MM.1S (cell line): ENCODE data around the gene IQCK.

Source experiments
- DNase-seq: peaks from one replicate; pipeline ENCODE4 v3.0.0-alpha.2; 2015
- H2AFZ ChIP-seq: fragments of 300-600 bp; sonication (generic); 2 replicates; pipeline ENCODE4 v1.6.0; 2016; ENCODE audit warnings: antibody characterized with exemption, low read length
- H3F3A ChIP-seq: fragments of 300-600 bp; sonication (generic); 2 replicates; pipeline ENCODE4 v1.6.1; 2016; ENCODE audit warnings: mild to moderate bottlenecking, antibody characterized with exemption, low read length, moderate library complexity, mixed read lengths; ENCODE audit not compliant: insufficient read depth
- H3K27ac ChIP-seq: fragments of 300-600 bp; sonication (generic); 2 replicates; pipeline ENCODE4 v1.5.1; 2016; ENCODE audit warnings: mild to moderate bottlenecking, low read length
- H3K27me3 ChIP-seq: fragments of 300-600 bp; sonication (generic); replicated peaks from 2 replicates; pipeline ENCODE4 v1.6.0; 2016; ENCODE audit warnings: low read length; ENCODE audit not compliant: insufficient read depth
- H3K36me3 ChIP-seq: fragments of 300-600 bp; sonication (generic); replicated peaks from 2 replicates; pipeline ENCODE4 v1.6.1; 2016; ENCODE audit warnings: mild to moderate bottlenecking, low read length, mixed read lengths; ENCODE audit not compliant: insufficient read depth
- H3K4me1 ChIP-seq: fragments of 300-600 bp; sonication (generic); 2 replicates; pipeline ENCODE4 v1.6.1; 2016; ENCODE audit warnings: low read length, mixed read lengths
- H3K4me2 ChIP-seq: fragments of 300-600 bp; sonication (generic); 2 replicates; pipeline ENCODE4 v1.6.0; 2016; ENCODE audit warnings: low read depth, low read length
- H3K4me3 ChIP-seq: fragments of 300-600 bp; sonication (generic); 2 replicates; pipeline ENCODE4 v1.5.1; 2016; ENCODE audit warnings: low read length, mixed read lengths
- H3K79me2 ChIP-seq: fragments of 300-600 bp; sonication (generic); 2 replicates; pipeline ENCODE4 v1.6.1; 2016; ENCODE audit warnings: mixed run types, low read length, mixed read lengths
- H3K9ac ChIP-seq: fragments of 300-600 bp; sonication (generic); 2 replicates; pipeline ENCODE4 v1.6.1; 2016; ENCODE audit warnings: low read length, mixed read lengths
- H3K9me2 ChIP-seq: fragments of 300-600 bp; sonication (generic); replicated peaks from 2 replicates; pipeline ENCODE4 v1.6.1; 2016; ENCODE audit warnings: mild to moderate bottlenecking, low read length, mixed read lengths; ENCODE audit not compliant: insufficient read depth
- H3K9me3 ChIP-seq: fragments of 300-600 bp; sonication (generic); replicated peaks from 2 replicates; pipeline ENCODE4 v1.6.1; 2016; ENCODE audit warnings: mild to moderate bottlenecking, low read length, mixed read lengths; ENCODE audit not compliant: insufficient read depth
- H4K20me1 ChIP-seq: fragments of 300-600 bp; sonication (generic); 2 replicates; pipeline ENCODE4 v1.6.1; 2016; ENCODE audit warnings: mild to moderate bottlenecking, low read length, moderate library complexity, mixed read lengths; ENCODE audit not compliant: insufficient read depth
- EZH2 ChIP-seq: fragments of 300-600 bp; sonication (generic); optimal IDR thresholded peaks from 2 replicates; pipeline ENCODE3; 2017; ENCODE audit warnings: low read depth, mild to moderate bottlenecking, antibody characterized with exemption, low read length, mixed read lengths
- EZH2phosphoT487 ChIP-seq: fragments of 300-600 bp; sonication (generic); IDR thresholded peaks from 2 replicates; pipeline ENCODE4 v1.6.1; 2018; ENCODE audit warnings: antibody characterized with exemption, low read length
- TF ChIP-seq, protein P1 (sequence below): fragments of 300-600 bp; sonication (generic); IDR thresholded peaks from 2 replicates; pipeline ENCODE4 v1.5.1; 2016; ENCODE audit warnings: antibody characterized with exemption, low read length, mixed read lengths

The IQCK gene

GRCh38 chr16:19840524-19841110 is 122.5 kb downstream of the IQCK start:
- Histone ChIP-seq H4K20me1 (no peaks in the 10 kb centered on the region), H3K36me3 (no peaks in the 10 kb centered on the region), H3K4me1 (no peaks in the 10 kb centered on the region), H3K9ac (no peak overlapping the region), H3K9me3 (no peaks in the 10 kb centered on the region), H3K79me2 (no peaks in the 10 kb centered on the region), H2AFZ (no peak overlapping the region), H3K9me2 (no peaks in the 10 kb centered on the region), H3K27ac (no peak overlapping the region), H3K4me3 (no peak overlapping the region), H3K27me3 (no peaks in the 10 kb centered on the region), H3K4me2 (no peak overlapping the region), H3F3A (no peaks in the 10 kb centered on the region)
- TF ChIP-seq, protein P1, sequence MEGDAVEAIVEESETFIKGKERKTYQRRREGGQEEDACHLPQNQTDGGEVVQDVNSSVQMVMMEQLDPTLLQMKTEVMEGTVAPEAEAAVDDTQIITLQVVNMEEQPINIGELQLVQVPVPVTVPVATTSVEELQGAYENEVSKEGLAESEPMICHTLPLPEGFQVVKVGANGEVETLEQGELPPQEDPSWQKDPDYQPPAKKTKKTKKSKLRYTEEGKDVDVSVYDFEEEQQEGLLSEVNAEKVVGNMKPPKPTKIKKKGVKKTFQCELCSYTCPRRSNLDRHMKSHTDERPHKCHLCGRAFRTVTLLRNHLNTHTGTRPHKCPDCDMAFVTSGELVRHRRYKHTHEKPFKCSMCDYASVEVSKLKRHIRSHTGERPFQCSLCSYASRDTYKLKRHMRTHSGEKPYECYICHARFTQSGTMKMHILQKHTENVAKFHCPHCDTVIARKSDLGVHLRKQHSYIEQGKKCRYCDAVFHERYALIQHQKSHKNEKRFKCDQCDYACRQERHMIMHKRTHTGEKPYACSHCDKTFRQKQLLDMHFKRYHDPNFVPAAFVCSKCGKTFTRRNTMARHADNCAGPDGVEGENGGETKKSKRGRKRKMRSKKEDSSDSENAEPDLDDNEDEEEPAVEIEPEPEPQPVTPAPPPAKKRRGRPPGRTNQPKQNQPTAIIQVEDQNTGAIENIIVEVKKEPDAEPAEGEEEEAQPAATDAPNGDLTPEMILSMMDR = no peak
- TF ChIP-seq EZH2 (no peak), EZH2phosphoT487 (no peak)
- DNase-seq = no peak

DNA sequence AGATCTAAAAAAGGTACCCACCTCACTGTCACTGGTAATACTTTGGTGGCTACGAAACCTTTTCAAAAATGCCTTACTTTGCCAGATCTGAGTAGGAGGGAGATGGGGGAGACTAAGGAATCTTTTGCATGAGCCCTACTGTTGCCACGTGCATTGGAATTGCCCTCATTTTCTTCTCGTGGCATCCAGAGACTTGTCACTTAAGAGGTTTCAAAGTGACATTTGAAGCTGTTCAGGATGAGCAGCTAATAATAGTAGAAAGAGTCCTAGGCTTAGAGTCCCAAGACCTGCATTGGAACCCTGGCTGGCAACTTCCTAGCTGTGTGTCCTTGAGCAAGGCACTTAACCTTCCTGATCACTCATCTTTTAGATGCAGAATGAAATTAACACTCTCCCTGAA is 123.1 kb downstream of the IQCK start:
- no peaks in the 10 kb centered on the region for H3K79me2 ChIP-seq
- H3K9me3 ChIP-seq = no peaks in the 10 kb centered on the region
- H3K27ac ChIP-seq = no peak overlapping the region

GRCh38 chr16:19842426-19843157 is 124.5 kb downstream of the IQCK start:
- DNase-seq = no peak
- H3K9me2 ChIP-seq = no peaks in the 10 kb centered on the region
- no peak overlapping the region for H2AFZ ChIP-seq
- H3F3A ChIP-seq = no peaks in the 10 kb centered on the region
- TF ChIP-seq, protein P1 = no peak
- TF ChIP-seq EZH2phosphoT487 (no peak), EZH2 (no peak)
- H3K9ac ChIP-seq = no peak overlapping the region
- H3K4me1 ChIP-seq = no peaks in the 10 kb centered on the region
- H4K20me1 ChIP-seq = no peaks in the 10 kb centered on the region
- H3K27ac ChIP-seq = no peak overlapping the region
- no peaks in the 10 kb centered on the region for H3K36me3 ChIP-seq
- no peak overlapping the region for H3K4me3 ChIP-seq
- no peak overlapping the region for H3K4me2 ChIP-seq
- H3K27me3 ChIP-seq = no peaks in the 10 kb centered on the region
- no peaks in the 10 kb centered on the region for H3K79me2 ChIP-seq
- H3K9me3 ChIP-seq = no peaks in the 10 kb centered on the region

More for the DNA sequence above, 123.1 kb downstream of the IQCK start:
- H3K27me3 ChIP-seq = no peaks in the 10 kb centered on the region
- DNase-seq = no peak
- no peak overlapping the region for H2AFZ ChIP-seq
- no peaks in the 10 kb centered on the region for H3K9me2 ChIP-seq
- no peak overlapping the region for H3K9ac ChIP-seq
- H3K4me2 ChIP-seq = no peak overlapping the region
- H3K4me1 ChIP-seq = no peaks in the 10 kb centered on the region
- no peaks in the 10 kb centered on the region for H3F3A ChIP-seq
- H4K20me1 ChIP-seq = no peaks in the 10 kb centered on the region
- H3K4me3 ChIP-seq = no peak overlapping the region
- TF ChIP-seq EZH2phosphoT487 (no peak), EZH2 (no peak)
- TF ChIP-seq, protein P1 = no peak
- H3K36me3 ChIP-seq = no peaks in the 10 kb centered on the region
